NT2/D1 (cell line): ENCODE results near the gene MEIS2.

Source experiments
- SUZ12 ChIP-seq: IDR thresholded peaks from 2 replicates; pipeline ENCODE4 v1.6.1; 2011; ENCODE audit not compliant: insufficient read length, insufficient read depth; ENCODE audit errors: extremely low read depth
- YY1 ChIP-seq: IDR thresholded peaks from 2 replicates; pipeline ENCODE4 v1.6.1; 2011; ENCODE audit not compliant: insufficient read length, insufficient read depth
- ZNF274 ChIP-seq: IDR thresholded peaks from 2 replicates; pipeline ENCODE4 v1.6.1; 2011; ENCODE audit warnings: mild to moderate bottlenecking, low read depth, low read length

DNA sequence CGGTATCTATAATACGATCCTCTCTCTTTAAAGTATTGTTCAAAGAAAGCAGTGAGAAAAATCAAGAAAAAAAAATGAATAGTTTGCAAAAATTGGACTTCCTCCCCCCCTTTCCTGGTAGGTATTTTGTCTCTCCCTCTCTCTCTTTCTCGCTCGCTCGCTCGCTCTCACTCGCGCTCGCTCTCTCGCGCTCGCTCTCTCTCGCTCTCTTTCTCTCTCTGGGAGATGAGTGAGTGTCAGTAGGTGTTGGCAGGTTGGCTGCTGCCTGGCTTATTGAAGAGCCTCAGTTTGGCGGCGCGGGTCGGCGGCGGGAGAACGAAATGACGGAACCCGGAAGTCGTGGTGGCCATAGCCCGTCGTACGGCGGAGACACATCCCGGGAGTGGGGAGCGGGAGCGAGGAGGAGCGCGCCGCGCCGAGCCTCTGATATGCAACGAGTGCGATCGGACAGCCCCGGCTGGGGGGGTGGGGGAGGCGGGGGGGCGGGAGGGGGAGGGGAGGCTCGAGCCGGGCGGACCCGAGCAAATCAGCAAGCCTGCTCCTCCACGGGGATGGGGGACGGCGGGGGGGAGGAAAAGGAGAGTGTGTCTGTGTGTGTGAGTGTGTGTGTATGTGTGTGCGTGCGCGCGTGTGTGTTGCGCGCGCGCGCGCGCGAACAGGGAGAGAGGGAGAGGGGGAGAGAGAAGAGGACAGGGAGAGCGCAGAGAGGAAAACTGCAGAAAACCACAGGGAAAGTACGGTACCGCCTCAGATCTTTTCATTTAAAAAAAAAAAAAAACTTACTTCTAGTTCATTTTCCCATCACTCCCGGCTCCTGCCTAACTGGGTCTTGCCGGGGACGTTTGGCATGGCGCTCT lies at the start of gene MEIS2:
- TF ChIP-seq ZNF274 (no peak), YY1 (no peak), SUZ12 (peak; percentile 53)
